ENCODE measurements around the gene FCGBP.
"Not testable (repeated sequence)": the region's sequence is repeated elsewhere in the genome, so short reads cannot be mapped to it uniquely, and the experiment has no call there.

GRCh38 chr19:39902326-39902725 is 32.1 kb downstream of the FCGBP start:
- TF ChIP-seq CTCF (conservative IDR thresholded peaks at IDR 0.05; ENCODE audit: low read depth, low read length); EZH2 (IDR thresholded peaks at IDR 0.05; ENCODE audit: borderline replicate concordance, low read depth, low read length, poor library complexity, severe bottlenecking): not testable (repeated sequence)

Data from A673 (cell line).